C4-2B (cell line): ENCODE measurements around the gene ORC6.

Source experiments
- ZFX ChIP-seq: fragments of 450-650 bp; IDR thresholded peaks from 2 replicates; pipeline ENCODE4 v1.6.1; 2017
- TF ChIP-seq, protein P1 (sequence below): fragments of 450-650 bp; conservative IDR thresholded peaks from 2 replicates; pipeline ENCODE4 v1.5.1; 2017; ENCODE audit warnings: mild to moderate bottlenecking

DNA sequence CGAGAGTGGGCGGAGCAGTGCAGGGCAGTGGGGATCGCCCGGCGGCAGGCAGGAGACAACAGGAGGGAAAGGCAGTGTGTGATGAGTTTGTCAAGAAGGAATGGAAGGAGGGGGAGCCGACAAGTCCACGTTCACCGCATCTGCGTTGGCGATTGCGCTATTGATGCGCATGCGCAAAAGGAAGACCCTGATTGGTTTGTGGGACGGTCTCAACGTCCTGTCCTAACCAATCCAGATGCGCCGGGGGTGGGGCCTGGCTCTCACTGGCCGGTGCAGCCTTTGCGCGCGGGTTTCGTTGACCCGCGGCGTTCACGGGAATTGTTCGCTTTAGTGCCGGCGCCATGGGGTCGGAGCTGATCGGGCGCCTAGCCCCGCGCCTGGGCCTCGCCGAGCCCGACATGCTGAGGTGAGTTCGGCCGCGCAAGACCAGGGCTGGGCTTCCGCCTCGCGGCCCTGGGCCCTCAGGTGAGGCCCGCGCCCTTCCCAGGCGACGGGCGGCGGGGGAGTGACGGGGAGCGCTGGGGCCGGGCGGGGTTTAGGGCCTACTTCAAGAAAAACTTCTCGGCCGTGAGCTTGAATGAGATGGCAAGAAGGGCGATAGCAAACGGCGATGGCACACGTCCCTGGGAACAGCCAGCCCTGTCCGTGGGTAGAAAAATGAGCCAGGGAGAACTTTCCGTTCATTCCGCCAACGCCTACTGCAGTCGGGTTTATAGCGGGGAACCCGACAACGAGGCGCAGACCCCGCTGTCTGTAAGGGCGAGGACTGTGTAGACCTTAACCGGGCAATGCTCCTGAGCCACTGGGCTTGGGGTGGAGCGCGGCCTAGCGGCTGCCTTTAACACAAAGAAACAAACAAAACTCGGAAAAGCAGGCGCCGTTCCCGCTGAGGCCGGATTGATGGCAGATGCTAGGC, at the start of gene ORC6:
- TF ChIP-seq, protein P1, sequence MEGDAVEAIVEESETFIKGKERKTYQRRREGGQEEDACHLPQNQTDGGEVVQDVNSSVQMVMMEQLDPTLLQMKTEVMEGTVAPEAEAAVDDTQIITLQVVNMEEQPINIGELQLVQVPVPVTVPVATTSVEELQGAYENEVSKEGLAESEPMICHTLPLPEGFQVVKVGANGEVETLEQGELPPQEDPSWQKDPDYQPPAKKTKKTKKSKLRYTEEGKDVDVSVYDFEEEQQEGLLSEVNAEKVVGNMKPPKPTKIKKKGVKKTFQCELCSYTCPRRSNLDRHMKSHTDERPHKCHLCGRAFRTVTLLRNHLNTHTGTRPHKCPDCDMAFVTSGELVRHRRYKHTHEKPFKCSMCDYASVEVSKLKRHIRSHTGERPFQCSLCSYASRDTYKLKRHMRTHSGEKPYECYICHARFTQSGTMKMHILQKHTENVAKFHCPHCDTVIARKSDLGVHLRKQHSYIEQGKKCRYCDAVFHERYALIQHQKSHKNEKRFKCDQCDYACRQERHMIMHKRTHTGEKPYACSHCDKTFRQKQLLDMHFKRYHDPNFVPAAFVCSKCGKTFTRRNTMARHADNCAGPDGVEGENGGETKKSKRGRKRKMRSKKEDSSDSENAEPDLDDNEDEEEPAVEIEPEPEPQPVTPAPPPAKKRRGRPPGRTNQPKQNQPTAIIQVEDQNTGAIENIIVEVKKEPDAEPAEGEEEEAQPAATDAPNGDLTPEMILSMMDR = peak; percentile 76
- peak; percentile 93 for TF ChIP-seq ZFX
